ENCODE results near the gene TMEM126B. TPM values are rescaled to one million over a fixed set of nuclear protein-coding genes. Genes with fewer than 3 reads are reported as not detected.
A peak's percentile ranks its signal among the peaks of the same experiment; 100 is the strongest.
"Not testable (repeated sequence)": the region's sequence is repeated elsewhere in the genome, so short reads cannot be mapped to it uniquely, and the experiment has no call there.

Gene TMEM126B
- total and polyA plus RNA-seq, 5 donors = 46.7 to 106 (median 57.4) TPM

DNA sequence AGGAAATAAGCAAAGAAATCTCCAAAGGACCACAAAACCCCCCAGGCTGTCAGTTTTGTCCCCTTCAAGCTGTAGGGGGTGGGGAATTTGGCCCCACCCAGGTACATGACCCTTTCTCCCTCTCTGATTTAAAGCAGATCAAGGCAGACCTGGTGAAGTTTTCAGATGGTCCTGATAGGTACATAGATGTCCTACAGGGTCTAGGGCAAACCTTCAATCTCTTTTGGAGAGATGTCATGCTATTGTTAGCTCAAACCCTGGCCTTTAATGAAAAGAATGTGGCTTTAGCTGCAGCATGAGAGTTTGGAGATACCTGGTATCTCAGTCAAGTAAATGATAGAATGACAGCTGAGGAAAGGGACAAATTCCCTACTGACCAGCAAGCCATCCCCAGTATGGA, 19.8 kb upstream of the TMEM126B start:
- intact Hi-C loops (cut with DNase I); H3K4me3 ChIP-seq (ENCODE audit: low read length); DNase-seq; H3K9me3 ChIP-seq (ENCODE audit: control insufficient read depth, low read length); H3K27me3 ChIP-seq (ENCODE audit: control insufficient read depth, insufficient read depth); ATAC-seq; H3K4me1 ChIP-seq (ENCODE audit: control insufficient read depth, insufficient read depth, low read length); H3K27ac ChIP-seq (ENCODE audit: low read length): not testable (repeated sequence)

DNA sequence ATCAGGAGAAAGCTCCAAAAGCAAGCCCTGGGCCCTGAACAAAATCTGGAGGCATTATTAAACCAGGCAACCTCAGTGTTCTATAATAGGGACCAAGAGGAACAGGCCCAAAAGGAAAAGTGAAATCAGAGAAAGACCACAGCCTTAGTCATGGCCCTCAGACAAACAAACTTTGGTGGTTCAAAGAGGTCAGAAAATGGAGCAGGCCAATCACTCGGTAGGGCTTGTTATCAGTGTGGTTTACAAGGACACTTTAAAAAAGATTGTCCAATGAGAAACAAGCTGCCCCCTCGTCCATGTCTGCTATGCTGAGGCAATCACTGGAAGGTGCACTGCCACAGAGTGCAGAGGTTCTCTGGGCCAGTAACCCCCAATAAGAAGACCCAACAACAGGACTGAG, 19.1 kb upstream of the TMEM126B start:
- H3K4me1 ChIP-seq (ENCODE audit: control insufficient read depth, insufficient read depth, low read length); ATAC-seq; intact Hi-C loops (cut with DNase I); H3K27ac ChIP-seq (ENCODE audit: low read length); H3K27me3 ChIP-seq (ENCODE audit: control insufficient read depth, insufficient read depth); DNase-seq; H3K9me3 ChIP-seq (ENCODE audit: control insufficient read depth, low read length); H3K4me3 ChIP-seq (ENCODE audit: low read length): not testable (repeated sequence)
- 74% methylated on average over 2 of the region's 2 CpGs for WGBS

DNA sequence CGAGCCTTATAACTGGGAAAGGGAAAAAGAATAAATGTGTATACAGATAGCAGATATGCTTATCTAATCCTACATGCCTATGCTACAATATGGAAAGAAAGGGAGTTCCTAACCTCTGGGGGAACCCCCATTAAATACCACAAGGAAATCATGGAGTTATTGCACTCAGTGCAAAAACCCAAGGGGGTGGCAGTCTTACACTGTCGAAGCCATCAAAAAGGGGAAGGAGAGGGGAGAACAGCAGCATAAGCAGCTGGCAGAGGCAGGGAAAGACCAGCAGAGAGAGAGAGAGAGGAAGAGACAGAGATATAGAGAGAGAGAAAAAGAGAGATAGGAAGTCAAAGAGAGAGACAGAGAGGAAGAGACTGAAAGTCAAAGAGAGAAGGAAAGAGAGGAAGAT, 16.8 kb upstream of the TMEM126B start:
- WGBS = 73% methylated on average over 2 of the region's 2 CpGs
- ATAC-seq; DNase-seq; intact Hi-C loops (cut with DNase I); H3K27ac ChIP-seq (ENCODE audit: low read length); H3K27me3 ChIP-seq (ENCODE audit: control insufficient read depth, insufficient read depth); H3K4me3 ChIP-seq (ENCODE audit: low read length); H3K9me3 ChIP-seq (ENCODE audit: control insufficient read depth, low read length); H3K4me1 ChIP-seq (ENCODE audit: control insufficient read depth, insufficient read depth, low read length): not testable (repeated sequence)

DNA sequence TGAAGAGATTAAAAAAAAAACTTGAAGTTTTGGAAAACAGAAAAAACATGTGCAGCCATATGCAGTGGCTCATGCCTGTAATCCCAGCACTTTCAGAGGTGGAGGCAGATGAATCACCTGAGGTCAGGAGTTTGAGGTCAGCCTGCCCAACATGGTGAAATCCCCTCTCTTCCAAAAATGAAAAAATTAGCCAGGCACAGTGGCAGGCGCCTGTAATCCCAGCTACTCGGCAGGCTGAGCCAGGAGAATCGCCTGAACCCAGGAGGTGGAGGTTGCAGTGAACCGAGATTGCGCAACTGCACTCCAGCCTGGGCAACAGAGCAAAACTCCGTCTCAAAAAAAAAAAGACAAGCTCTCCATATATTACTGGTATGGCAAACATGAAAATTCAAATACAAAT, 8.9 kb upstream of the TMEM126B start:
- Histone ChIP-seq H3K27me3 (ENCODE audit: control insufficient read depth, insufficient read depth) (no peaks in the 10 kb centered on the region), H3K27ac (ENCODE audit: low read length) (no peak overlapping the region), H3K4me1 (ENCODE audit: control insufficient read depth, insufficient read depth, low read length) (no peaks in the 10 kb centered on the region), H3K9me3 (ENCODE audit: control insufficient read depth, low read length) (no peaks in the 10 kb centered on the region), H3K4me3 (ENCODE audit: low read length) (no peak overlapping the region)
- intact Hi-C loops (cut with DNase I) = no loop called here
- WGBS = 82% methylated on average over 6 of the region's 6 CpGs
- ATAC-seq = no peak
- DNase-seq = peak in 1 of 3 donors; percentile 56

DNA sequence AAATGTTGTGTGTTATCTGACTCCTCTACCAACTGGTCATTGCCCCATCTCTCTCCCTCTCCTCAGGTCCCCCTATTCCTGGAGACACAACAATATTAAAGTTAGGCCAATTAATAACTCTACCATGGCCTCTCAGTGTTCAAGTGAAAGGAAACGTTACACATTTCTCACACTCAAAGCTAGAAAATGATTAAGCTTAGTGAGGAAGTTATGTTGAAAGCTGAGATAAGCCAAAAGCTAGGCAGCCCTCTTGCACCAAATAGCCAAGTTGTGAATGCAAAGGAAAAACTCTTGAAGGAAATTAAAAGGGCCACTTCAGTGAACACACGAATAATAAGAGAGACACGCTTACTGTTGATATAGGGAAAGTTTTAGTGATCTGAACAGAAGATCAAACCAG, 8.1 kb upstream of the TMEM126B start:
- ATAC-seq (no peak), DNase-seq (no peak)
- H3K27ac ChIP-seq (ENCODE audit: low read length) = no peak overlapping the region
- H3K4me3 ChIP-seq (ENCODE audit: low read length) = no peak overlapping the region
- H3K27me3 ChIP-seq (ENCODE audit: control insufficient read depth, insufficient read depth) = no peaks in the 10 kb centered on the region
- H3K9me3 ChIP-seq (ENCODE audit: control insufficient read depth, low read length) = no peaks in the 10 kb centered on the region
- intact Hi-C loops (cut with DNase I) = no loop called here
- H3K4me1 ChIP-seq (ENCODE audit: control insufficient read depth, insufficient read depth, low read length) = no peaks in the 10 kb centered on the region
- 62% methylated on average over 3 of the region's 3 CpGs for WGBS

DNA sequence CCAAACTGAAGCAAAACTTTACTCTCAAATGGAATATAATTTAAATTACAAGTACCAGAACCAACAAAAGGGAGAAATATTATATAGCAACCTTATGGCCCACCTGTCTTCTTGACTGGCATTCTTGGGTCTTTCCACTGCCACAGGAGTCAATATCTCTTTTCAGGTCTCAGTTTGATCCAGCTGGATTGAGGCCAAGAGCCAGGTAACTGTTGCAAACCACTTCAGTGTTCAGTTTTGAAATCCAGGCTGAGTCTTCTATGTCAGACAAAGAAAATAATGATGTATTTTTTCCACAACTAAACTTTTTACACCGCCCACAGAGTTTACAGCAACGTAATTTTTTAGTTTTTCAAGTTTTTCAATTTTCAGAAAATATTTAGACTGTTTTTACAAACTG, 1.9 kb upstream of the TMEM126B start:
- Histone ChIP-seq H3K27me3 (ENCODE audit: control insufficient read depth, insufficient read depth) (no peaks in the 10 kb centered on the region), H3K4me3 (ENCODE audit: low read length) (peak overlapping the region; percentile 95), H3K4me1 (ENCODE audit: control insufficient read depth, insufficient read depth, low read length) (peaks cover 4% of the 10 kb centered on the region), H3K27ac (ENCODE audit: low read length) (no peak overlapping the region), H3K9me3 (ENCODE audit: control insufficient read depth, low read length) (no peaks in the 10 kb centered on the region)
- DNase-seq (no peak), ATAC-seq (no peak)
- intact Hi-C loops (cut with DNase I) = loop anchor here in 1 of 4 donors (5.0 kb wide), 1 partner anchor 36 kb away; no protein-coding TSS in a partner anchor
- WGBS = 58% methylated on average over 2 of the region's 2 CpGs

DNA sequence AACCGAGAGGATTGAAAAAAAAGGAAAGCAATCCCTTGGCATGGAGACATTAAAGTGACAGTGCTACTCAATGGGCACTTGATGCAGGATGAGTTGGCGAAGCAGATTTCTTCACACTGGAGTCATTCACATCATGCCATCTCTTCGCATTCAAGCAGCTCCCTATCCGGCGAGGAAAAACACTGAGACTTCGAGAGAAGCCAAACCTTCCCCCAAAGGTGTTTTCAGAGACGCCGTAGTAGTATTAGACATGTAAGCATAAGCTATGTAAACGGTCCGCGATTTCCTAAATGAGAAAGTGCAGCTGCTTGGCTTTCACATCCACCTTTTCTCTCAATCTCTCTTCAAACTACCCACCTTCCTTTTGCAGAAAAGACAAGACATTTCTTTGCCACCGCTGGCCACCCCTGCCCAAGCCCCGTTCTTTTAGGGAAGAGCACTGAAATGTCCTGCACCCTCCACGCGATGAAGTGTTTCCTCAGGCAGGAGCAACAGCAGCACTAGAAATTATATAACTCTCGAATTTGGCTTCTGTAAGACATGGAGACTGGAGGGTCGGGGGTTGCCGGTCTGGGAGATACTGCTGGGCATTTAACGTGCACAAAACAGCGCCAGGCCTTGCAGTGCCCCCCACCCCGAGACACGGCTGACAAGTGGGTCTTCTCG, 928 bp upstream of the TMEM126B start, which contains the start of gene DLG2:
DLG2 (minus strand) TSS at position 13 of the 666 bp plus-strand sequence.
- peaks cover 4% of the 10 kb centered on the region for H3K4me1 ChIP-seq (ENCODE audit: control insufficient read depth, insufficient read depth, low read length)
- peak within 1 kb of the TSS; percentile 92 for H3K27ac ChIP-seq (ENCODE audit: low read length)
- DNase-seq = no peak
- intact Hi-C loops (cut with DNase I) = loop anchor here in 1 of 4 donors (5.0 kb wide), 1 partner anchor 35 kb away; no protein-coding TSS in a partner anchor
- no peaks in the 10 kb centered on the region for H3K27me3 ChIP-seq (ENCODE audit: control insufficient read depth, insufficient read depth)
- under 1% methylated on average over 23 of the region's 23 CpGs for WGBS
- H3K4me3 ChIP-seq (ENCODE audit: low read length) = peak within 1 kb of the TSS; percentile 95
- peak; percentile 28 to 53 for ATAC-seq
- no peaks in the 10 kb centered on the region for H3K9me3 ChIP-seq (ENCODE audit: control insufficient read depth, low read length)

DNA sequence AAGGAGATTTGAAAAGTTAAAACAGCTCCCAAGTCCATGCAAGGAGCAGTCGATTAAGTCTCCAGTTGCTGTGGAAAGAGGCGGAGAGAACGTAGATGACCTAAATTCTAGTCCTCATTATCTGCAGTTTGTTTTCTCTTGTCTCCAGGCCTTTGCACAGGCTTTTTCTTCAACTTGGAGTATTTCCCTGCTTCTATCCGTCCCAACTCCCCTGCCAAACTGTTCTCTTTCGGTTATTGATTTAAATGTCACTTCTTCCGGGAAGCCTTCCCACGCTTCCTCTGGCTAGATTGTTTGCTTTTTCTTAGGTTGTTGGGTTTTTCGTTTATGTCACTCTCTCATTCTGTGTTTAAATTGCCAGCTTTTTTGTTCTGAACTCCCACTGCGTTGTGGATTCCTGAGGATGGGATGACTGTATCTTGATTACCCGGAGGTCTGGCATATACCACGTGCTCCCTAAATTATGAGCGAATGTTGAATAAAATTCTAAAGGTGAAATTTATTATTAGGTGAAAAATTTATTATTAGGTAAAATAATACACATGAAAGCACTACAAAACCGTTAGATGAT, 463 bp downstream of the TMEM126B start:
- no peaks in the 10 kb centered on the region for H3K9me3 ChIP-seq (ENCODE audit: control insufficient read depth, low read length)
- peak overlapping the region; percentile 69 for H3K27ac ChIP-seq (ENCODE audit: low read length)
- intact Hi-C loops (cut with DNase I) = loop anchor here in 2 of 4 donors (2.0 to 5.0 kb wide), 2 partner anchors 33 to 36 kb away; partner anchors contain the start of gene CREBZF (in 1 of the 2)
- WGBS = 1% methylated on average over 13 of the region's 13 CpGs
- H3K4me3 ChIP-seq (ENCODE audit: low read length) = peak overlapping the region; percentile 70
- DNase-seq (no peak), ATAC-seq (peak; percentile 4 to 5)
- no peaks in the 10 kb centered on the region for H3K27me3 ChIP-seq (ENCODE audit: control insufficient read depth, insufficient read depth)
- peaks cover 4% of the 10 kb centered on the region for H3K4me1 ChIP-seq (ENCODE audit: control insufficient read depth, insufficient read depth, low read length)

DNA sequence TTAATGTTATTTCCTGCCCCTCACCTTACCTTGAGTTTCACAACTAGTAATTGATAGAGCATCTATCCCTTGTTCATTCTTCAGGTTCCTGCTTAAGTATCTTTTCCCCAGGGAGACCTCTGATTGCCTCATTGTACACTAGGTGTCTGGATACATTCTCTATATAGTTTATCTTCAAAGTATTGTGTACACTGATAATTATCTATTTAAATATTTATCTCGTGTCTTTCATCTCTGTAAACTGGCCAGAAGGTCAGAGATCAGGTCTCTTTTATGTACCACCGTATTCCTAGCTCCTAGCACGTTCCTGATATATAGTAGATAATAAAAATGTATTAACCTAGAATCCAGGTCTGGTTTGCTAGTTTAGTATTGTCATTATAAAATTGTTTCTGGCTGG, 6.4 kb downstream of the TMEM126B start:
- no peak for ATAC-seq
- intact Hi-C loops (cut with DNase I) = no loop called here

DNA sequence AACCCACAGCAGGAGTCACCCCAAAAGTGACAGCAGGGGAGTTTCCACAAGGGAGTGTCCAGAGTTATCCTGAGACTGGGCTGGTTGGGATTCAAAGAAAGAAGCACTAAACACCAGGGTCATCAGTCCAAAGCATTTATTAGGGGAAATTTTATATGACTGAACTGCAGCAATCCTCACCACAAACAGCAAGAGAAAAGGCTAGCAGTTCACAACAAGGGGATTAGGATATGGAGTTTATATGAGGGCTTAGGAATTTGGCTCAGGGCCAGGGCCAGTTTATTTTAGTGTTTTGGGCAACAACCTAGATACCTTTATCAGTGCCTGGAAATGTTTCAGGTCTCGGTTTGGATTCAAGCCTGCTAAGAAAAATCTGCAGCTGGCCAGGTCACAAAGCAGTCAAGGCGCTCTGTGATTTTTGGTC, 14.8 kb downstream of the TMEM126B start:
- ATAC-seq = no peak

More for the DNA sequence above, 6.4 kb downstream of the TMEM126B start:
- WGBS = 80% methylated on average over 3 of the region's 3 CpGs
- Histone ChIP-seq H3K9me3 (ENCODE audit: control insufficient read depth, low read length) (no peaks in the 10 kb centered on the region), H3K27ac (ENCODE audit: low read length) (no peak overlapping the region), H3K27me3 (ENCODE audit: control insufficient read depth, insufficient read depth) (no peaks in the 10 kb centered on the region), H3K4me1 (ENCODE audit: control insufficient read depth, insufficient read depth, low read length) (no peaks in the 10 kb centered on the region), H3K4me3 (ENCODE audit: low read length) (no peak overlapping the region)
- no peak for DNase-seq

DNA sequence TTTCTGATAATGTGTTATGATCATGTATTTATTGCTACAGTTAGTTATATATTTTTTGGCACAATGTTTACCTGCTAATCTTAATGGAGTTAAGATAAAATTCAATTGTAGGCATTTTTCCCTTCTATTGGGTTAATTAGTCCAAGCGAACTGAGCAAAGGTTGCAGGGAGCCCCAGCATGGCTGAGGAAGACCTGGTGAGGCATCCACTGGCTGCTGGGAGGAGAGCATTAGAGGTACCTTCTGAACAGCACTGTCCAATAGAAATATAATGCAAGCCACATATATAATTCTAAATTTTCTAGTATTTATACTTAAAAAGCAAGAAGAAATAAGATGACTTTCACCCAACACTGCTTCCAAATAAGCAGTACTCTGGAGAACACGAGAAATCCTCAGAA, 18.7 kb downstream of the TMEM126B start:
- 30% methylated on average over 2 of the region's 2 CpGs for WGBS
- no peak for ATAC-seq

More for the DNA sequence above, 14.8 kb downstream of the TMEM126B start:
- Histone ChIP-seq H3K27ac (ENCODE audit: low read length) (no peak overlapping the region), H3K4me3 (ENCODE audit: low read length) (no peak overlapping the region), H3K9me3 (ENCODE audit: control insufficient read depth, low read length) (no peaks in the 10 kb centered on the region), H3K4me1 (ENCODE audit: control insufficient read depth, insufficient read depth, low read length) (peaks cover 1% of the 10 kb centered on the region), H3K27me3 (ENCODE audit: control insufficient read depth, insufficient read depth) (no peaks in the 10 kb centered on the region)
- WGBS = 20% methylated on average over 2 of the region's 2 CpGs
- peak in 2 of 3 donors; percentile 48 to 56 for DNase-seq
- intact Hi-C loops (cut with DNase I) = no loop called here

More for the DNA sequence above, 18.7 kb downstream of the TMEM126B start:
- DNase-seq = no peak
- H3K9me3 ChIP-seq (ENCODE audit: control insufficient read depth, low read length) = no peaks in the 10 kb centered on the region
- peak overlapping the region; percentile 93 for H3K4me3 ChIP-seq (ENCODE audit: low read length)
- intact Hi-C loops (cut with DNase I) = no loop called here
- H3K27me3 ChIP-seq (ENCODE audit: control insufficient read depth, insufficient read depth) = no peaks in the 10 kb centered on the region
- H3K4me1 ChIP-seq (ENCODE audit: control insufficient read depth, insufficient read depth, low read length) = peaks cover 1% of the 10 kb centered on the region
- H3K27ac ChIP-seq (ENCODE audit: low read length) = peak overlapping the region; percentile 92

Measured in right cardiac atrium (tissue), 5 donors.